Adrenal gland (tissue), 12 donors: Measurements from ENCODE around the gene ZFYVE1. TPM values are rescaled to one million over a fixed set of nuclear protein-coding genes. Genes with fewer than 3 reads are reported as not detected.
A peak's percentile ranks its signal among the peaks of the same experiment; 100 is the strongest.
"Not testable (repeated sequence)": the region's sequence is repeated elsewhere in the genome, so short reads cannot be mapped to it uniquely, and the experiment has no call there.

ENCODE experiments used
- DNase-seq, 7 donors: peaks; one replicate each; pipeline ENCODE4 v3.0.0-alpha.2; 2019 to 2020
- H3K27ac ChIP-seq, 5 donors: fragments of 200-600 bp; sonication (generic) in 4 of 5; 1 replicate in 3 of 5; 2 replicates in 2 of 5; pipeline versions ENCODE4 v1.5.1 to v1.8.0; 2016 to 2020; ENCODE audit warnings: mild to moderate bottlenecking in 1 of 5
- H3K27me3 ChIP-seq: fragments of 200-600 bp; 2 replicates; pipeline ENCODE4 v1.8.0; 2021
- H3K36me3 ChIP-seq, 2 donors: fragments of 200-600 bp; replicated peaks in 1 of 2; 1 replicate in 1 of 2; 2 replicates in 1 of 2; pipeline versions ENCODE4 v1.5.1 to v1.8.0; 2018 to 2022
- H3K4me1 ChIP-seq, 2 donors: fragments of 200-600 bp; replicated peaks in 1 of 2; 1 replicate in 1 of 2; 2 replicates in 1 of 2; pipeline versions ENCODE4 v1.5.1 to v1.8.0; 2018 to 2021
- H3K4me3 ChIP-seq, 4 donors: fragments of 200-600 bp; sonication (generic) in 3 of 4; one replicate each; pipeline ENCODE4 v1.5.1; 2016 to 2018
- H3K9me3 ChIP-seq, 3 donors: fragments of 200-600 bp; sonication (generic) in 1 of 3; replicated peaks in 1 of 3; 1 replicate in 2 of 3; 2 replicates in 1 of 3; pipeline versions ENCODE4 v1.5.1 to v1.8.0; 2016 to 2021
- CTCF ChIP-seq, 6 experiments: fragments of 450-650 bp in 4 of 6; fragments of 200-600 bp in 2 of 6; sonication (generic) in 1 of 6; IDR thresholded peaks; 1 replicate in 5 of 6; 2 replicates in 1 of 6; pipeline versions ENCODE4 v1.5.1 to v1.8.0; 2016 to 2021; ENCODE audit warnings: antibody characterized with exemption in 6 of 6, mild to moderate bottlenecking in 2 of 6, moderate library complexity in 1 of 6
- POLR2A ChIP-seq, 2 donors: fragments of 450-650 bp; IDR thresholded peaks; one replicate each; pipeline ENCODE4 v1.6.1; 2017; ENCODE audit warnings: antibody characterized with exemption in 2 of 2, mild to moderate bottlenecking in 2 of 2, moderate library complexity in 1 of 2
- WGBS, 4 donors: extraction: QIAGEN DNeasy Blood & Tissue Kit in 2 of 4; methylation state at CpG; one replicate each; pipeline versions ENCODE4 v1.1.5 to v1.1.7; 2013 to 2017; 5-methylcytosine and 5-hydroxymethylcytosine counted together
- intact Hi-C, 2 donors: fragments of 100-400 bp; cut with DNase I; formaldehyde crosslinking; loops; one replicate each; pipeline versions ENCODE4 v1.14.1 to v1.15.0; 2022 to 2023
- polyA plus RNA-seq, 3 donors: library from polyadenylated mRNA; stranded (reverse); fragments of 200-250 nt in 2 of 3; fragments of 350-450 nt in 1 of 3; fragmentation: Illumina TruSeq in 1 of 3; extraction: RNeasy Lipid Tissue Mini Kit (QIAGEN cat#74804) in 1 of 3; gene quantifications; one replicate each; pipeline ENCODE4 v1.2.3, GENCODE V29; 2013 to 2014
- total RNA-seq, 9 donors: library from RNA; depleted of rRNA in 4 of 9; stranded (reverse); fragments of >200 nt in 4 of 9; fragments of 120-200 nt in 1 of 9; fragmentation: NEBNext Ultra II Directional in 1 of 9; extraction: Animal tissue kit (Norgen Biotek cat#: 25700) in 1 of 9; gene quantifications; one replicate each; pipeline versions ENCODE4 v1.1.0 to v1.2.4, GENCODE V29; 2013 to 2023
- donor health status: healthy with polysubstance abuse.
- donor health status: Bipolar disorder and iron deficiency.
- donor health status: DM: yes; HTN: yes; CAD: no.
- donor health status: DM: no; HTN: no; CAD: no.
- donor health status: DM: no; HTN: no; CAD: no.
- donor health status: DM: yes; HTN: yes; CAD: no.

The ZFYVE1 gene
- total and polyA plus RNA-seq, 12 donors = 8.2 to 41.3 (median 26.5) TPM

- Histone ChIP-seq H3K27me3 (no peaks in the 10 kb centered on the region), H3K36me3 (peaks cover 0 to 36% of the 10 kb centered on the region in 2 donors), H3K9me3 (no peaks in the 10 kb centered on the region), H3K4me1 (no peaks in the 10 kb centered on the region), H3K27ac (no peak overlapping the region), H3K4me3 (no peak overlapping the region)
- intact Hi-C loops = no loop called here
- no peak for TF ChIP-seq CTCF (IDR thresholded peaks at IDR 0.05)
- no peak for TF ChIP-seq POLR2A (IDR thresholded peaks at IDR 0.05)
- WGBS, 4 donors = 92 to 97% (median 94%) methylated on average over 13 to 15 of the region's 15 CpGs
- no peak for DNase-seq
Observed at GRCh38 chr14:72958548-72958947, 68.4 kb downstream of the ZFYVE1 start.

- no peak overlapping the region for H3K27ac ChIP-seq
- no peaks in the 10 kb centered on the region for H3K9me3 ChIP-seq
- no peak for DNase-seq
- TF ChIP-seq POLR2A (IDR thresholded peaks at IDR 0.05) = no peak
- TF ChIP-seq CTCF (IDR thresholded peaks at IDR 0.05) = no peak
- no peak overlapping the region for H3K4me3 ChIP-seq
- peaks cover 0 to 37% of the 10 kb centered on the region in 2 donors for H3K36me3 ChIP-seq
- WGBS, 4 donors = 88 to 97% (median 94%) methylated on average over 3 of the region's 3 CpGs
- intact Hi-C loops = no loop called here
- no peaks in the 10 kb centered on the region for H3K27me3 ChIP-seq
- no peaks in the 10 kb centered on the region for H3K4me1 ChIP-seq
Observed at GRCh38 chr14:72957213-72957612, 69.7 kb downstream of the ZFYVE1 start.

- 97 to 98% (median 97%) methylated on average over 8 to 9 of the region's 9 CpGs for WGBS, 4 donors
- H3K9me3 ChIP-seq, H3K4me1 ChIP-seq, H3K4me3 ChIP-seq, intact Hi-C loops, DNase-seq, H3K27ac ChIP-seq, H3K27me3 ChIP-seq: not testable (repeated sequence)
- peaks cover 0 to 42% of the 10 kb centered on the region in 2 donors for H3K36me3 ChIP-seq
Observed at GRCh38 chr14:72956741-72957140, 70.2 kb downstream of the ZFYVE1 start.

GRCh38 chr14:72952171-72952570 is 74.7 kb downstream of the ZFYVE1 start:
- Histone ChIP-seq H3K27me3 (no peaks in the 10 kb centered on the region), H3K4me3 (no peak overlapping the region), H3K4me1 (no peaks in the 10 kb centered on the region), H3K27ac (no peak overlapping the region), H3K36me3 (peaks cover 0 to 24% of the 10 kb centered on the region in 2 donors), H3K9me3 (no peaks in the 10 kb centered on the region)
- TF ChIP-seq CTCF (IDR thresholded peaks at IDR 0.05) = no peak
- no peak for TF ChIP-seq POLR2A (IDR thresholded peaks at IDR 0.05)
- no peak for DNase-seq
- intact Hi-C loops = no loop called here
- 72 to 90% (median 84%) methylated on average over 3 of the region's 3 CpGs for WGBS, 4 donors

- 37 to 41% (median 40%) methylated on average over 5 of the region's 5 CpGs for WGBS, 4 donors
- peak; percentile 51 to 92 (median 78) for DNase-seq
- intact Hi-C loops = loop anchor here (5.0 kb wide), 1 partner anchor 431 kb away; no protein-coding TSS in a partner anchor
Observed at GRCh38 chr14:72948481-72949138, 78.3 kb downstream of the ZFYVE1 start.

More at GRCh38 chr14:72948481-72949138, 78.3 kb downstream of the ZFYVE1 start:
- Histone ChIP-seq H3K36me3 (peaks cover 0 to 9% of the 10 kb centered on the region in 2 donors), H3K4me3 (no peak overlapping the region), H3K27ac (no peak overlapping the region), H3K4me1 (no peaks in the 10 kb centered on the region), H3K9me3 (no peaks in the 10 kb centered on the region), H3K27me3 (no peaks in the 10 kb centered on the region)
- TF ChIP-seq CTCF (IDR thresholded peaks at IDR 0.05) (peak; percentile 71 to 94 (median 78)), POLR2A (IDR thresholded peaks at IDR 0.05) (no peak)
